ENCODE results near the gene NIN. TPM values are rescaled to one million over a fixed set of nuclear protein-coding genes. Genes with fewer than 3 reads are reported as not detected.

NIN gene
- total RNA-seq, 4 donors from 2014 or later: 16.2 to 49.3 (median 29.2) TPM

DNA sequence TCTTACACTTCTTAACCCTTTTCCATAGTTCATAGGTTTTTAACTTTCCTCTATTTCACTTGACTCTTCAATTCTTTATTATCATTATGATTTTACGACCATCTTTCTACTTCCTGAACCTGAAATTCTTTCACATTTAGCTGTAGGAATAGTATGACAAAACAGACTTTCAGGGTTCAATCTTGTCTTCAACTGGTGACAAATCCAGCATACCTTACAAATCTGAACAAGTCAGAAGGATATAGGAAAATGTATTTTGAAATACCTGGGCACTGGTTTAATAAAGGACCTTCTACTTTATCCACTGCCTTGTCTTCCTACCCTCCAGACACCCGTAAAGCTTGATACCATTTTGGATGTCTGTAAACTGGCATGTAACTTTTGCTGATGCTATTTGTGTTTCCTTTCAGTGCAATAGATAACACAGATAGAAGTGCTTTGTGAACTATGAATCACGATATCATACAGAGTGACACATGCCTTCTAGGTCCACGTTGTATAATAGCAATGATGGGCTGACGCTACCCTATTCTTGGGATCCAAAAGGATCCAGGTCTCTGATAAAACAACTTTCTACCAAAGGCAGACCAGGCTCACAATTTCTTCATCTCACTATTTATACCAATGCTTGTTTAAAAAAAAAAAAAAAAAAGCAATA is 85.4 kb downstream of the NIN start:
- Histone ChIP-seq H3K9me3 (no peaks in the 10 kb centered on the region), H3K4me1 (peaks cover 13 to 14% of the 10 kb centered on the region in 2 donors), H3K27me3 (no peaks in the 10 kb centered on the region), H3K4me3 (no peak overlapping the region), H3K27ac (no peak overlapping the region), H3K36me3 (peaks cover 0 to 66% of the 10 kb centered on the region in 2 donors)
- intact Hi-C loops (cut with DNase I; ENCODE audit: low total_unique reads) (no loop called here), in situ Hi-C loops (cut with MboI; ENCODE audit: low sequenced_read_pairs in 4 of 4) (no loop called here)
- ATAC-seq (no peak), DNase-seq (no peak)
- TF ChIP-seq POLR2A (IDR thresholded peaks at IDR 0.05): no peak
- TF ChIP-seq, protein P1, sequence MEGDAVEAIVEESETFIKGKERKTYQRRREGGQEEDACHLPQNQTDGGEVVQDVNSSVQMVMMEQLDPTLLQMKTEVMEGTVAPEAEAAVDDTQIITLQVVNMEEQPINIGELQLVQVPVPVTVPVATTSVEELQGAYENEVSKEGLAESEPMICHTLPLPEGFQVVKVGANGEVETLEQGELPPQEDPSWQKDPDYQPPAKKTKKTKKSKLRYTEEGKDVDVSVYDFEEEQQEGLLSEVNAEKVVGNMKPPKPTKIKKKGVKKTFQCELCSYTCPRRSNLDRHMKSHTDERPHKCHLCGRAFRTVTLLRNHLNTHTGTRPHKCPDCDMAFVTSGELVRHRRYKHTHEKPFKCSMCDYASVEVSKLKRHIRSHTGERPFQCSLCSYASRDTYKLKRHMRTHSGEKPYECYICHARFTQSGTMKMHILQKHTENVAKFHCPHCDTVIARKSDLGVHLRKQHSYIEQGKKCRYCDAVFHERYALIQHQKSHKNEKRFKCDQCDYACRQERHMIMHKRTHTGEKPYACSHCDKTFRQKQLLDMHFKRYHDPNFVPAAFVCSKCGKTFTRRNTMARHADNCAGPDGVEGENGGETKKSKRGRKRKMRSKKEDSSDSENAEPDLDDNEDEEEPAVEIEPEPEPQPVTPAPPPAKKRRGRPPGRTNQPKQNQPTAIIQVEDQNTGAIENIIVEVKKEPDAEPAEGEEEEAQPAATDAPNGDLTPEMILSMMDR (IDR thresholded peaks at IDR 0.05 in 4 of 5, conservative IDR thresholded peaks at IDR 0.05 in 1 of 5): no peak

DNA sequence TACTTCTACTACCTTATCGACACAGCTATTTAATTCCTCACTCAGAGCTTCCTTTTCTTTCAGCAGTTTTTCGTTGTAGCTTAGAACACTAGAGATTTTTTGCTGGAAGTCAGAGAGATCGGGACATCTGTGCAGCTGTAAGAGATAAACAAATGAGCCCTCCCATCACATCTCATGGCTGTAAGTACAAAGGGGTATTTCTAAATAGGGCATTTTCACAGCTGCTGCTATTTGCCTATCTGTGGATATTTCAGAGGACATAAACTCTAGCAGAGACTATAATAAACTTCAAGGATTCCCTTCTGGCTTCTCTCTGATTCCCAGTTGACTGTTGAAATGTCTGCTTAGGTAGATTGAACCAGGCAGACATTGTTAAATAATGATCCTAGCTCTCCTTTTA is 86.7 kb downstream of the NIN start:
- DNase-seq: no peak

DNA sequence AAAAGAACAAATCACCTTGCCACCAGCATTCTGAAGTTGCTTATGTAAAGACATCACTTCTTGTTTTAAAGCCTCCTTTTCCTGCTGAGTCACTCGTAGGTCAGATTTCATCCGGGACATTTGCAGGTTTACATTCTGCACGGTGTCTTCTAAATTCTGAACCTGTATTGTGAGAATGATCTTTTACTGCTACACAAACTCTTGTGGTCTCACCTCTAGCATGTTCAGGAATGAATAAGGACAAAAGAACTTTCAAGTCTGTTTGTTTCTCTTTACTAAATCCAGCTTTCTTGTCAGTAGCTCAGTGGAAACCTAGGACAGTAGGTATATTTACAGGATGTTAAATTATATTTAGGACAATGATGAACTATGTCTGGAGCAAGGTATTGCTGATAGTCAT is 89.4 kb downstream of the NIN start:
- in situ Hi-C loops (cut with MboI; ENCODE audit: low sequenced_read_pairs in 4 of 4): no loop called here
- Histone ChIP-seq H3K4me3 (no peak overlapping the region), H3K27ac (peak overlapping the region; percentile 77 to 90 (median 84)), H3K4me1 (peaks cover 21 to 31% of the 10 kb centered on the region in 2 donors), H3K36me3 (peaks cover 0 to 56% of the 10 kb centered on the region in 2 donors), H3K9me3 (no peaks in the 10 kb centered on the region), H3K27me3 (no peaks in the 10 kb centered on the region)
- no peak for TF ChIP-seq POLR2A (IDR thresholded peaks at IDR 0.05)
- TF ChIP-seq, protein P1 (IDR thresholded peaks at IDR 0.05 in 4 of 5, conservative IDR thresholded peaks at IDR 0.05 in 1 of 5): no peak
- no peak for ATAC-seq
- intact Hi-C loops (cut with DNase I; ENCODE audit: low total_unique reads): no loop called here
- no peak for DNase-seq

More for the DNA sequence above, 86.7 kb downstream of the NIN start:
- no peaks in the 10 kb centered on the region for H3K9me3 ChIP-seq
- peaks cover 0 to 53% of the 10 kb centered on the region in 2 donors for H3K36me3 ChIP-seq
- H3K4me3 ChIP-seq: no peak overlapping the region
- H3K27ac ChIP-seq: no peak overlapping the region
- intact Hi-C loops (cut with DNase I; ENCODE audit: low total_unique reads): no loop called here
- in situ Hi-C loops (cut with MboI; ENCODE audit: low sequenced_read_pairs in 4 of 4): no loop called here
- H3K27me3 ChIP-seq: no peaks in the 10 kb centered on the region
- TF ChIP-seq POLR2A (IDR thresholded peaks at IDR 0.05): no peak
- TF ChIP-seq, protein P1 (IDR thresholded peaks at IDR 0.05 in 4 of 5, conservative IDR thresholded peaks at IDR 0.05 in 1 of 5): no peak
- no peak for ATAC-seq
- peaks cover 17 to 24% of the 10 kb centered on the region in 2 donors for H3K4me1 ChIP-seq

DNA sequence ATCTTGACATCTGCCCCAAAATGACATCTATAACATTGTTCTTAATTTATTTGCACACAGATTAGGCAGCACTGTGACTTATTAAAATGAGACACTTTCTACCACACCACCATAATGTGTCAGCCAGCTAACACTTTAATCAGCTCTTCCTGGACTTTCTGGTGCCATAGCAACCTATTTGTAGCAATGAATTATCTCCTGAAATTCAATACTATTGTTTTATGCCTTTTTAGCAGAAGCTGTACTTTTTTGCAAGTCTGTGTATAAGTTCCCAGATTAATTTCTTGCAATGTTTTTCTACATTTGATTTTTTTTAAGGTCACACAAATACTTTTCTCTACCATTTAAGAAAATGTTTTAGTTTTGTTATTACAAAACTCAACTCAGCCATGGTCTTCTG is 90.1 kb downstream of the NIN start:
- intact Hi-C loops (cut with DNase I; ENCODE audit: low total_unique reads): no loop called here
- H3K27ac ChIP-seq: peak overlapping the region; percentile 77 to 90 (median 84)

More for the DNA sequence above, 90.1 kb downstream of the NIN start:
- Histone ChIP-seq H3K36me3 (peaks cover 0 to 56% of the 10 kb centered on the region in 2 donors), H3K4me3 (no peak overlapping the region), H3K9me3 (no peaks in the 10 kb centered on the region), H3K4me1 (peaks cover 22 to 31% of the 10 kb centered on the region in 2 donors), H3K27me3 (no peaks in the 10 kb centered on the region)
- ATAC-seq (no peak), DNase-seq (no peak)
- in situ Hi-C loops (cut with MboI; ENCODE audit: low sequenced_read_pairs in 4 of 4): no loop called here
- no peak for TF ChIP-seq POLR2A (IDR thresholded peaks at IDR 0.05)
- TF ChIP-seq, protein P1 (IDR thresholded peaks at IDR 0.05 in 4 of 5, conservative IDR thresholded peaks at IDR 0.05 in 1 of 5): no peak
